ENCODE results near the gene CNTNAP2. TPM values are rescaled to one million over a fixed set of nuclear protein-coding genes. Genes with fewer than 3 reads are reported as not detected.

Gene CNTNAP2
- total RNA-seq, 2 experiments from 2014 or later = not detected

DNA sequence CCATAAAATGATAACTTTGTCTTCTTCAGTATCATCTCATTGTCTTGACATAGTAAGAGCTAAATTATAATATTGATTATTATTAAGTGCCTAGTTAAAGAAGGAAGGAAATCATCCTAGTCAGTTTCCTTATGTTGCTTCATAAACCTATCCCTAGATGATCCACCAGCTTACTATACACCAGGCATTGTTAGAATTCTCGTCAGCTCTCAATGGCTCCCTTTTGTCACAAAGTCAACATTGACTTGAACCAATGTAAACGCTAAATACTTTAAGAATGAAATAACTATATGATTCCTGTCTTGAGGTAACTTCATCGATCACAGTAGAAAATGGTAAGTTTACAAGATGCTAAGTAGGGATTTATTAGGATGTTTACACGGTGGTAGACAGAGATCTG, 1162.9 kb downstream of the CNTNAP2 start:
- Mint-ChIP-seq H3K27me3 (no peaks in the 10 kb centered on the region), H3K36me3 (ENCODE audit: low read depth) (no peaks in the 10 kb centered on the region), H3K9me3 (peaks cover 10% of the 10 kb centered on the region), H3K4me3 (no peak overlapping the region), H3K27ac (no peak overlapping the region), H3K4me1 (ENCODE audit: low read depth) (no peaks in the 10 kb centered on the region)
- TF ChIP-seq, protein P1, sequence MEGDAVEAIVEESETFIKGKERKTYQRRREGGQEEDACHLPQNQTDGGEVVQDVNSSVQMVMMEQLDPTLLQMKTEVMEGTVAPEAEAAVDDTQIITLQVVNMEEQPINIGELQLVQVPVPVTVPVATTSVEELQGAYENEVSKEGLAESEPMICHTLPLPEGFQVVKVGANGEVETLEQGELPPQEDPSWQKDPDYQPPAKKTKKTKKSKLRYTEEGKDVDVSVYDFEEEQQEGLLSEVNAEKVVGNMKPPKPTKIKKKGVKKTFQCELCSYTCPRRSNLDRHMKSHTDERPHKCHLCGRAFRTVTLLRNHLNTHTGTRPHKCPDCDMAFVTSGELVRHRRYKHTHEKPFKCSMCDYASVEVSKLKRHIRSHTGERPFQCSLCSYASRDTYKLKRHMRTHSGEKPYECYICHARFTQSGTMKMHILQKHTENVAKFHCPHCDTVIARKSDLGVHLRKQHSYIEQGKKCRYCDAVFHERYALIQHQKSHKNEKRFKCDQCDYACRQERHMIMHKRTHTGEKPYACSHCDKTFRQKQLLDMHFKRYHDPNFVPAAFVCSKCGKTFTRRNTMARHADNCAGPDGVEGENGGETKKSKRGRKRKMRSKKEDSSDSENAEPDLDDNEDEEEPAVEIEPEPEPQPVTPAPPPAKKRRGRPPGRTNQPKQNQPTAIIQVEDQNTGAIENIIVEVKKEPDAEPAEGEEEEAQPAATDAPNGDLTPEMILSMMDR (IDR thresholded peaks at IDR 0.05) = no peak
- Histone ChIP-seq H3K27ac (ENCODE audit: low read depth in 1 of 2, low read length in 2 of 2) (no peak overlapping the region), H3K36me3 (ENCODE audit: insufficient read depth, low read length) (no peaks in the 10 kb centered on the region), H3K9me3 (ENCODE audit: control insufficient read depth in 1 of 2, insufficient read depth in 1 of 2, low read length in 2 of 2) (no peaks in the 10 kb centered on the region), H3K27me3 (ENCODE audit: control insufficient read depth in 1 of 2, insufficient read depth in 2 of 2, low read length in 2 of 2) (no peaks in the 10 kb centered on the region), H3K4me3 (ENCODE audit: low read length) (no peak overlapping the region), H3K4me1 (ENCODE audit: insufficient read depth, low read length) (no peaks in the 10 kb centered on the region)
- DNase-seq (no peak), ATAC-seq (ENCODE audit: poor library complexity) (no peak)
- CTCF ChIA-PET = no interaction called here
- intact Hi-C loops (cut with DNase I, micrococcal nuclease) = no loop called here
- POLR2A ChIA-PET = no interaction called here

DNA sequence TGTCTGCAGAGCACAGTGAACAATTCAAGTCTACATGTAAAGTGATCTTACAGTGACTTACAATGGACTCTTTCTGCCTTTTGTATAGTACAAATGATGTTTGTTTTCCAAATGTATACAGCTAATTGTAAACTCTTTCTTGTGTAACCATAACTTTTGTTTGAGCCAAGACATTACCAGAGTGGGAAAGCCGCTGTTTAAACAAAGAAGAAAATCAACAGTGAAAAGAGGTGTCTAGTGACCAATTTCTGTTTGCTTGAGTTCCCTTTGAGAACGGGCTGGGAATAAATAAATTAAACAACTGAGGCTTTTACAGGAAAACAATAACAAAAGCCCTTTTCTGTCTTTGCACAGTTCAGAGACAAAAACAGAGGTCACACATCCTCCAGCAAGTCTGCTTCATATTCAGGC, 1163.4 kb downstream of the CNTNAP2 start:
- H3K36me3 Mint-ChIP-seq (ENCODE audit: low read depth) = no peaks in the 10 kb centered on the region
- POLR2A ChIA-PET = no interaction called here
- no peak overlapping the region for H3K27ac Mint-ChIP-seq
- no peak overlapping the region for H3K4me3 ChIP-seq (ENCODE audit: low read length)
- intact Hi-C loops (cut with DNase I, micrococcal nuclease) = no loop called here
- H3K9me3 ChIP-seq (ENCODE audit: control insufficient read depth in 1 of 2, insufficient read depth in 1 of 2, low read length in 2 of 2) = no peaks in the 10 kb centered on the region
- TF ChIP-seq, protein P1 (IDR thresholded peaks at IDR 0.05) = no peak
- peaks cover 10% of the 10 kb centered on the region for H3K9me3 Mint-ChIP-seq
- H3K4me3 Mint-ChIP-seq = no peak overlapping the region
- H3K27me3 ChIP-seq (ENCODE audit: control insufficient read depth in 1 of 2, insufficient read depth in 2 of 2, low read length in 2 of 2) = no peaks in the 10 kb centered on the region
- no peaks in the 10 kb centered on the region for H3K36me3 ChIP-seq (ENCODE audit: insufficient read depth, low read length)
- no peaks in the 10 kb centered on the region for H3K4me1 Mint-ChIP-seq (ENCODE audit: low read depth)
- DNase-seq (no peak), ATAC-seq (ENCODE audit: poor library complexity) (no peak)
- CTCF ChIA-PET = no interaction called here
- no peak overlapping the region for H3K27ac ChIP-seq (ENCODE audit: low read depth in 1 of 2, low read length in 2 of 2)
- no peaks in the 10 kb centered on the region for H3K27me3 Mint-ChIP-seq
- H3K4me1 ChIP-seq (ENCODE audit: insufficient read depth, low read length) = no peaks in the 10 kb centered on the region

DNA sequence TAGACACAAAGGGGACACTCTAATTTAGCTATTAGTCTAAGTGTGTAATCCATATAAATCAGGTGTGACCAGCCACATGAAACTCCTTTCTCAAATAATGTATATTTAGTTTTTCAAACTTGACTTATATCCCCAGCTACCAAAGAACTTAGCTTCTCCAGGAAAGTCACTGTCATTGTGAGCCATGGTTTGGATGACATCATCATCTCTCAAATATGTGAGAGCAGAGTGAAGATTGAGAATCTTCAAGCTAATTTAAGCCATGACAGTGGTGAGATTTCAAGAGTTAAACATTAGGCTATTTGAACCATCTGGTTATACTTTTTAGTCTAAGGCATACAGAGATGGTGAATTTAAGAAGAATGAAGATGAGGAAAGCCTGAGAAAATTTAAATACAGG, 1165.6 kb downstream of the CNTNAP2 start:
- no peak overlapping the region for H3K4me3 Mint-ChIP-seq
- Histone ChIP-seq H3K9me3 (ENCODE audit: control insufficient read depth in 1 of 2, insufficient read depth in 1 of 2, low read length in 2 of 2) (no peaks in the 10 kb centered on the region), H3K27me3 (ENCODE audit: control insufficient read depth in 1 of 2, insufficient read depth in 2 of 2, low read length in 2 of 2) (no peaks in the 10 kb centered on the region), H3K4me1 (ENCODE audit: insufficient read depth, low read length) (no peaks in the 10 kb centered on the region), H3K27ac (ENCODE audit: low read depth in 1 of 2, low read length in 2 of 2) (no peak overlapping the region), H3K4me3 (ENCODE audit: low read length) (no peak overlapping the region), H3K36me3 (ENCODE audit: insufficient read depth, low read length) (no peaks in the 10 kb centered on the region)
- no peak overlapping the region for H3K27ac Mint-ChIP-seq
- no peaks in the 10 kb centered on the region for H3K4me1 Mint-ChIP-seq (ENCODE audit: low read depth)
- no peaks in the 10 kb centered on the region for H3K36me3 Mint-ChIP-seq (ENCODE audit: low read depth)
- no peak for DNase-seq
- ChIA-PET CTCF (no interaction called here), POLR2A (no interaction called here)
- H3K9me3 Mint-ChIP-seq = peaks cover 3% of the 10 kb centered on the region
- intact Hi-C loops (cut with DNase I, micrococcal nuclease) = no loop called here
- ATAC-seq (ENCODE audit: poor library complexity) = no peak
- TF ChIP-seq, protein P1 (IDR thresholded peaks at IDR 0.05) = no peak
- H3K27me3 Mint-ChIP-seq = no peaks in the 10 kb centered on the region

Measured in CD4-positive, alpha-beta T cell (primary cell).